Right lobe of liver (tissue), 4 donors: ENCODE measurements around the gene ANO6.

ENCODE experiments used
- POLR2A ChIP-seq: fragments of 450-650 bp; IDR thresholded peaks from one replicate; pipeline ENCODE4 v1.6.1; 2017; ENCODE audit warnings: antibody characterized with exemption, mild to moderate bottlenecking
- TF ChIP-seq, protein P1 (sequence below), 4 donors: fragments of 200-600 bp in 3 of 4; fragments of 450-650 bp in 1 of 4; IDR thresholded peaks; one replicate each; pipeline versions ENCODE4 v1.5.1 to v1.8.0; 2016 to 2022; ENCODE audit warnings: antibody characterized with exemption in 4 of 4, mild to moderate bottlenecking in 2 of 4
- donor health status: DM: no; HTN: no; CAD: no.
- donor health status: DM: no; HTN: no; CAD: no.
- donor health status: DM: no; HTN: yes; CAD: no.

DNA sequence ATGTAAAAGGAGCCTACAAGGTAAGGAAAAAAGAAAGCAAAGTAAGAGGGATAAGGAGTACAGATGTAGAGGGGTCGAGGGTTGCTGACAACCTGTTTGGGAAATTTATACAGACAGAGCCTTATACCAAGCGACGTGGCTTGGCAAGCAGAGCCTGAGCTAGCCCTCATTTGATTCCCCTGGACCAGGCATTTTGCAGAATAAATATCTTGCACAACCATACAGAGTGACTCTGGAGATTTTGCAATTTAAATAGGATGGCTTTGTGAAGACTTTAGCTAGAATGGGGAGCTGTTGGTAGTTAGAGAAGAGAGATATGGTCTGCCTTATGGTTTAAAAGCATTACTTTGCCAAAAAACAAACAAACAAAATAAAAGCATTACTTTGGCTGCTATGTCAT is 11.1 kb upstream of the ANO6 start:
- TF ChIP-seq, protein P1, sequence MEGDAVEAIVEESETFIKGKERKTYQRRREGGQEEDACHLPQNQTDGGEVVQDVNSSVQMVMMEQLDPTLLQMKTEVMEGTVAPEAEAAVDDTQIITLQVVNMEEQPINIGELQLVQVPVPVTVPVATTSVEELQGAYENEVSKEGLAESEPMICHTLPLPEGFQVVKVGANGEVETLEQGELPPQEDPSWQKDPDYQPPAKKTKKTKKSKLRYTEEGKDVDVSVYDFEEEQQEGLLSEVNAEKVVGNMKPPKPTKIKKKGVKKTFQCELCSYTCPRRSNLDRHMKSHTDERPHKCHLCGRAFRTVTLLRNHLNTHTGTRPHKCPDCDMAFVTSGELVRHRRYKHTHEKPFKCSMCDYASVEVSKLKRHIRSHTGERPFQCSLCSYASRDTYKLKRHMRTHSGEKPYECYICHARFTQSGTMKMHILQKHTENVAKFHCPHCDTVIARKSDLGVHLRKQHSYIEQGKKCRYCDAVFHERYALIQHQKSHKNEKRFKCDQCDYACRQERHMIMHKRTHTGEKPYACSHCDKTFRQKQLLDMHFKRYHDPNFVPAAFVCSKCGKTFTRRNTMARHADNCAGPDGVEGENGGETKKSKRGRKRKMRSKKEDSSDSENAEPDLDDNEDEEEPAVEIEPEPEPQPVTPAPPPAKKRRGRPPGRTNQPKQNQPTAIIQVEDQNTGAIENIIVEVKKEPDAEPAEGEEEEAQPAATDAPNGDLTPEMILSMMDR (IDR thresholded peaks at IDR 0.05) = no peak
- TF ChIP-seq POLR2A = no peak
